HepG2 (cell line): Measurements from ENCODE around the gene RAB5B. TPM values are rescaled to one million over a fixed set of nuclear protein-coding genes. Genes with fewer than 3 reads are reported as not detected.
A peak's percentile ranks its signal among the peaks of the same experiment; 100 is the strongest.

Source experiments
- ARID2 ChIP-seq: sonication (generic); formaldehyde crosslinking; IDR thresholded peaks from 2 replicates; pipeline ENCODE4 v1.8.1; 2022; ENCODE audit warnings: mild to moderate bottlenecking, missing genetic modification reagents, borderline replicate concordance
- ARID4A ChIP-seq: sonication (generic); formaldehyde crosslinking; IDR thresholded peaks from 2 replicates; pipeline ENCODE4 v1.5.0; 2020; ENCODE audit warnings: mild to moderate bottlenecking, missing genetic modification reagents, borderline replicate concordance
- ATF3 ChIP-seq: sonication (generic); formaldehyde crosslinking; IDR thresholded peaks from 2 replicates; pipeline ENCODE4 v1.4.0; 2020; ENCODE audit warnings: missing genetic modification reagents
- CREB1 ChIP-seq, 2 experiments: fragments of 450-650 bp in 1 of 2; IDR thresholded peaks; 2 replicates each; pipeline ENCODE4 v1.6.1; 2016 to 2017; ENCODE audit warnings: control low read depth in 1 of 2, mild to moderate bottlenecking in 1 of 2, missing compliant biosample characterization in 1 of 2, missing genetic modification characterization in 1 of 2
- FOXC1 ChIP-seq: sonication (generic); formaldehyde crosslinking; IDR thresholded peaks from 2 replicates; pipeline ENCODE4 v1.8.0; 2022; ENCODE audit warnings: mild to moderate bottlenecking, missing genetic modification reagents, borderline replicate concordance
- HNF4G ChIP-seq, 2 experiments: sonication (generic) in 1 of 2; formaldehyde crosslinking in 1 of 2; IDR thresholded peaks; 2 replicates each; pipeline versions ENCODE4 v1.4.0 to v1.6.1; 2011 to 2020; ENCODE audit warnings: borderline replicate concordance in 2 of 2, low read depth in 2 of 2, mild to moderate bottlenecking in 2 of 2, low read length in 1 of 2, missing genetic modification reagents in 1 of 2, moderate library complexity in 1 of 2
- IKZF1 ChIP-seq: fragments of 450-650 bp; IDR thresholded peaks from 2 replicates; pipeline ENCODE4 v1.7.1; 2016
- MEF2D ChIP-seq: sonication (generic); formaldehyde crosslinking; IDR thresholded peaks from 2 replicates; pipeline ENCODE4 v1.5.1; 2020; ENCODE audit warnings: mild to moderate bottlenecking, missing genetic modification reagents
- MTA3 ChIP-seq: sonication (generic); formaldehyde crosslinking; IDR thresholded peaks from 2 replicates; pipeline ENCODE4 v1.4.0; 2020; ENCODE audit warnings: missing genetic modification reagents
- NCOA2 ChIP-seq: sonication (generic); formaldehyde crosslinking; IDR thresholded peaks from 2 replicates; pipeline ENCODE4 v1.8.0; 2022; ENCODE audit warnings: inconsistent platforms
- PHB2 ChIP-seq: fragments of 450-650 bp; IDR thresholded peaks from 2 replicates; pipeline ENCODE4 v1.6.1; 2018; ENCODE audit not compliant: partially characterized antibody
- PHF20 ChIP-seq: sonication (generic); formaldehyde crosslinking; IDR thresholded peaks from 2 replicates; pipeline ENCODE4 v1.5.0; 2020; ENCODE audit warnings: mild to moderate bottlenecking, missing genetic modification reagents
- PHF21A ChIP-seq: sonication (generic); formaldehyde crosslinking; IDR thresholded peaks from 2 replicates; pipeline ENCODE4 v1.5.0; 2020; ENCODE audit warnings: mild to moderate bottlenecking, missing genetic modification reagents
- SNAPC4 ChIP-seq: sonication (generic); formaldehyde crosslinking; IDR thresholded peaks from 2 replicates; pipeline ENCODE4 v1.4.0; 2020; ENCODE audit warnings: mild to moderate bottlenecking, missing genetic modification reagents
- SP5 ChIP-seq: IDR thresholded peaks from 2 replicates; pipeline ENCODE4 v1.6.1; 2016; ENCODE audit warnings: low read depth, borderline replicate concordance
- XRCC5 ChIP-seq: fragments of 200-400 bp; formaldehyde crosslinking; optimal IDR thresholded peaks from 2 replicates; pipeline ENCODE3; 2017; ENCODE audit warnings: mild to moderate bottlenecking, low read length
- ZBTB7A ChIP-seq: sonication (generic); formaldehyde crosslinking; IDR thresholded peaks from 2 replicates; pipeline ENCODE4 v1.8.0; 2022; ENCODE audit warnings: mild to moderate bottlenecking, missing genetic modification reagents
- ZFP36L1 ChIP-seq: sonication (generic); formaldehyde crosslinking; IDR thresholded peaks from 2 replicates; pipeline ENCODE4 v1.8.0; 2022; ENCODE audit warnings: mild to moderate bottlenecking, missing genetic modification reagents, moderate library complexity
- ZNF780A ChIP-seq: sonication (generic); formaldehyde crosslinking; IDR thresholded peaks from 2 replicates; pipeline ENCODE4 v1.8.0; 2022; ENCODE audit warnings: mild to moderate bottlenecking, missing genetic modification reagents, moderate library complexity
- ZSCAN9 ChIP-seq: IDR thresholded peaks from 2 replicates; pipeline ENCODE4 v1.6.1; 2016; ENCODE audit warnings: borderline replicate concordance
- polyA plus RNA-seq, 8 experiments: library from polyadenylated mRNA; depleted of rRNA in 3 of 8; stranded (reverse) in 7 of 8; unstranded in 1 of 8; fragments of >200 nt; fragmentation: Illumina TruSeq in 4 of 8; extraction: Trizol in 4 of 8; gene quantifications; 2 replicates each; pipeline versions ENCODE4 v1.2.1 to v1.2.3, GENCODE V29; 2011 to 2016; ENCODE audit warnings: low read depth in 4 of 8, missing spikeins in 1 of 8, mixed read lengths in 1 of 8; ENCODE audit not compliant: insufficient read depth in 1 of 8
- total RNA-seq, 5 experiments: library from RNA; depleted of rRNA; stranded (reverse); fragments of >200 nt; fragmentation: Illumina TruSeq; extraction: Trizol; gene quantifications; 2 replicates each; pipeline ENCODE4 v1.2.3, GENCODE V29; 2016; ENCODE audit warnings: low read depth in 1 of 5

RAB5B gene
- total and polyA plus RNA-seq, 2 of the 13 experiments (the other 11 are each of a cell fraction or from before 2014, with no cell fraction given): 26.0 to 68.3 TPM

- peak; percentile 45; the same call in 1 of the 2 replicates for TF ChIP-seq ATF3 (CRISPR knock-in tag)
- TF ChIP-seq HNF4G (IDR thresholded peaks at IDR 0.05; ENCODE audit: borderline replicate concordance, low read depth, low read length): peak; percentile 48; the same call in 1 of the 2 replicates
- 0 out of 2 replicates have a peak, but pooled peaks have one; percentile 36 for TF ChIP-seq HNF4G (CRISPR knock-in tag; IDR thresholded peaks at IDR 0.05; ENCODE audit: borderline replicate concordance, low read depth)
- TF ChIP-seq ZSCAN9 (CRISPR knock-in tag): 0 out of 2 replicates have a peak, but pooled peaks have one; percentile 17
- TF ChIP-seq ARID2 (CRISPR knock-in tag): no peak; the same call in 1 of the 2 replicates
- TF ChIP-seq SP5 (CRISPR knock-in tag): peak; percentile 70; the same call in 1 of the 2 replicates
- TF ChIP-seq PHF21A (CRISPR knock-in tag): peak; percentile 76
- TF ChIP-seq XRCC5: peak; percentile 94
- TF ChIP-seq NCOA2 (CRISPR knock-in tag): no peak; the same call in 1 of the 2 replicates
- no peak for TF ChIP-seq IKZF1
- TF ChIP-seq ZFP36L1 (CRISPR knock-in tag): no peak; the same call in 1 of the 2 replicates
- peak; percentile 96 for TF ChIP-seq CREB1 (IDR thresholded peaks at IDR 0.05)
- peak; percentile 98 for TF ChIP-seq CREB1 (CRISPR knock-in tag; IDR thresholded peaks at IDR 0.05)
- TF ChIP-seq ARID4A (CRISPR knock-in tag): peak; percentile 93
- TF ChIP-seq PHB2: no peak
- TF ChIP-seq MTA3 (CRISPR knock-in tag): no peak
- peak; percentile 83 for TF ChIP-seq PHF20 (CRISPR knock-in tag)
- TF ChIP-seq FOXC1 (CRISPR knock-in tag): peak; percentile 91
- TF ChIP-seq MEF2D: peak; percentile 53
- no peak for TF ChIP-seq ZNF780A (CRISPR knock-in tag)
- peak; percentile 68; the same call in 1 of the 2 replicates for TF ChIP-seq SNAPC4 (CRISPR knock-in tag)
- TF ChIP-seq ZBTB7A (CRISPR knock-in tag): no peak; the same call in 1 of the 2 replicates
These were observed at the start of gene RAB5B (continued) for GRCh38 chr12:55973599-55974307.
